NCI-H2227 treated with DMSO at 0.1 percent for 48 hours (cell line): ENCODE results near the gene CDK9.

ENCODE experiments used
- DNase-seq: peaks from one replicate; lab custom pipeline; 2025; lab: John Stamatoyannopoulos, UW

CDK9 gene

GRCh38 chr9:127803507-127804352, 17.9 kb downstream of the CDK9 start:
- DNase-seq = no peak

DNA sequence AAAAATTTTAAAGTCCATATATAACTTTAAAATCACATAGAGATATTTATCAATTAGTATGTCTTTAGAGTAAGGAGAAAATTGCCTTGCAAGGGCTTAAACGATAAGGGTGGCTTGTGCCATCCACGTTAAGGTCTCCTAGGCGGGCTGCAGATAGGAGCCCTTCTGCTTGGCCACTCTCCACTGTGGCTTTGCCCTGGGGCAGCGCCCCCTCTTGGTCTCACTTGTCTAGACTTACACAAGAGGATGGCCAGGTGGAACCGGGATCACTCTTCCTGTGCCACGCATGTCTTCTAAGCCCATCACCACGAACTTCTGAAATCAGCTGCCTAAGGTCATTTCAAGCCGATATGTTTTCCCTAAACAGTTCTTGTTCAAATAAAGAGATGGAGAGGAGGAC, 19.8 kb downstream of the CDK9 start:
- no peak for DNase-seq

DNA sequence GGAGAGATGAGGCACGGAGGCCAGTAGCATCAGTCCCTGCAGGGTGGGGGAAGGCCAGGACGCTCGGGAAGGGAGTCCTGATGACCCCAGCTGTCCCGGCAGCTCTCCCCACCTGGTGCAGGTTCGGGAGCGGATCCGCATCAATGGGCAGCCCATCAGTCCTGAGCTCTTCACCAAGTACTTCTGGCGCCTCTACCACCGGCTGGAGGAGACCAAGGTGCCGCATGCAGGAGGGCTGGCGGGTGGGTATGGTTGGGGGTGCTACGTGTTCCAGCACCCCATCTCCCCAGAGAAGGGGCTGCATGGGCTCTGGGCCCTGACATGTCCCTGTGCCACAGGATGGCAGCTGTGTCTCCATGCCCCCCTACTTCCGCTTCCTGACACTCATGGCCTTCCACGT, 21.0 kb downstream of the CDK9 start:
- DNase-seq = no peak

DNA sequence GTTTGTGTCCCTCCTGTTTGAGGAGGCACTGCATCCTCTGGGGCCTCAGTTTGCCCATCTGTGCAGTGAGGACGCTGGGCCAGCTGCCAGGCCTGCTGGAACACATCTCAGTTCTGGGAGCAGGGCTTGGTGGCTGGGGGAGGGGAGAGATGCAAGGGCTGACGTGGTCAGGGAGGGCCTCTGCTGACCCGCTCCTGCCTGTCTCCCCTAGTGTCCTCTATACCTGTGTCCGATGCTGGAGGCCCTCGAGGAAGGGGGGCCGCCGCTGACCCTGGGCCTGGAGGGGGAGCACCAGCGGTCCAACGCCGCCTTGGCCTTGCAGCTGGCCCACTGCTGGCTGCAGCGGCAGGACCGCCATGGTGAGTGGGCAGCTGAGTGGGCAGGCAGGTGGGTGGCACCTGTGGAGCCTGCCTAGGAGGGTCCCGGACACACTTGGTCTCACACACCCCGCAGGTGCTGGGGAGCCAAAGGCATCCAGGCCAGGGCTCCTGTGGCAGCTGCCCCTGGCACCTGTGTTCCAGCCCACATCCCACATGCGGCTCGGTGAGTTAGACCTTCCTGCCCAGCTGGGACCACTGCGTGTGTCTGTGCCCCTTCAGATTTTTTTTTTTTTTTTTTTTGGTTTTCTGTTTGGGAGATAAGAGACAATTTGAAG, 22.6 kb downstream of the CDK9 start:
- no peak for DNase-seq

- DNase-seq = no peak
These were observed 23.2 kb downstream of the CDK9 start for GRCh38 chr9:127809002-127809539.

DNA sequence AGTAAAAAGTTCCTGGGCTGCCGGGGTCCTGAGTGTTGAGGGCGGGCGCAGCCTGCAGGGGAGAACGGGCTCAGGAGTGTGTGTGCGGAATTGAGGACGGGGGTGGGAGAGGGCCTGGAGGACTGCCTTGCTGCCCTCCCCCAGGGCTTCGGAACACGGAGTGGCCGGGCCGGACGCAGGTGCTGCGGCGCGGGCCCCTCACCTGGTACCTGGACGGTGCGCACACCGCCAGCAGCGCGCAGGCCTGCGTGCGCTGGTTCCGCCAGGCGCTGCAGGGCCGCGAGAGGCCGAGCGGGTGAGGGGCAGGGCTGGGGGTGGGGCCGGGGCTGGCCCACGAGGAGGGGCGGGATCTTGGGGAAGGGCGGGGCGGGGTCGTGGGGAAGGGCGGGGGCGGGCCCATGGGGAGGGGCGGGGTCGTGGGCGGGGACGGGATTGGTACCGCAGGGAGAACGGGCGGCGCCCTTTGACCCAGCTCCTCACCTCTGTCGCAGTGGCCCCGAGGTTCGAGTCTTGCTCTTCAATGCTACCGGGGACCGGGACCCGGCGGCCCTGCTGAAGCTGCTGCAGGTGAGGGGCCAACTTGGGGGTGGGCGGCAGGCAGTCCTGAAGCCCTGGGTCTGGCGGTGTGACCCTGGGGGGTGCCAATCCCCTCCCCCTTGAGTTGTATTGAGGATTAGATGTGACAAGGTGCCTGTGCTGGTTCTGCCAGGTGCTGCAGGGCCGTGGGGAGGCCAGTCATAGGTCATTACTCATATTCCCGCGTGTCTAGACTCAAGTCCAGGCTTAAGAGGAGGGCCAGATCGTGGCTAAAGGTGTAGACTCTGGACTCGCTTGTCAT, 23.9 kb downstream of the CDK9 start:
- no peak for DNase-seq

DNA sequence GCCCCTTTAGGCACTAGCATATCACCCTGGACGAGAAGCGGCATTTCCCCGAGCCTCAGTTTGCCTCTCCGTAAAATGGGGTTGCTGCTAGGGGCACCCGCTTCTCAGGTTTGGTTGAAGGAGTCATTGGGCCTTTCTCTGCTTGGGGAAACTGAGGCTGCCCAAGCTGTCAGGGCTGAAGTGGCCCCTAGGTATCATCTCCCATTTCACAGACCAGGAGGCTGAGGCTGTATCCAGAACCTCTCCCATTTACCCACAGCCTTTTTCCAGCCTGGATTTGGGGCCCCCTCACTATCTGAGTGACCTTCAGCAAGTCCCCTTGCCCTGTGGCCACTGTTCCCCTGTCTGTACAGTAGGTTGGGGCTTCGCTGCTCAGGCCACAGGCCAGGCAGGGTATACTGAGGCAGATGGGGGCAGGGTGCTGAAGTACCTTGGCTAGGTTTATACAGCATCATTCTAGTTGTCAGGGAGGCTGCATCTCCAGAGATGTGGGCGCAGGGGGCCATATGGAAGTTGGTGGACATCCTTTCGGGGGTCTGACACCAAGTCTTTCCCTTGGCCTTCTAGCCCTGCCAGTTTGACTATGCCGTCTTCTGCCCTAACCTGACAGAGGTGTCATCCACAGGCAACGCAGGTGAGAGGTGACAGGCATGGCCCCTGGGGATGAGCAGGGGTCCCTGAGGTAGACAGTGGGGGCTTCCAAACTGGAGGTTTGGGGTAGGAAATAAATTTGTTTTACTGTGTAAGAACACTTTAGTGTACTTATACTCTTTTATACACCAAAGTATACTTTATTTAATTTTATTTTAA, 24.7 kb downstream of the CDK9 start:
- DNase-seq = no peak

GRCh38 chr9:127812011-127812410, 26.2 kb downstream of the CDK9 start:
- no peak for DNase-seq

DNA sequence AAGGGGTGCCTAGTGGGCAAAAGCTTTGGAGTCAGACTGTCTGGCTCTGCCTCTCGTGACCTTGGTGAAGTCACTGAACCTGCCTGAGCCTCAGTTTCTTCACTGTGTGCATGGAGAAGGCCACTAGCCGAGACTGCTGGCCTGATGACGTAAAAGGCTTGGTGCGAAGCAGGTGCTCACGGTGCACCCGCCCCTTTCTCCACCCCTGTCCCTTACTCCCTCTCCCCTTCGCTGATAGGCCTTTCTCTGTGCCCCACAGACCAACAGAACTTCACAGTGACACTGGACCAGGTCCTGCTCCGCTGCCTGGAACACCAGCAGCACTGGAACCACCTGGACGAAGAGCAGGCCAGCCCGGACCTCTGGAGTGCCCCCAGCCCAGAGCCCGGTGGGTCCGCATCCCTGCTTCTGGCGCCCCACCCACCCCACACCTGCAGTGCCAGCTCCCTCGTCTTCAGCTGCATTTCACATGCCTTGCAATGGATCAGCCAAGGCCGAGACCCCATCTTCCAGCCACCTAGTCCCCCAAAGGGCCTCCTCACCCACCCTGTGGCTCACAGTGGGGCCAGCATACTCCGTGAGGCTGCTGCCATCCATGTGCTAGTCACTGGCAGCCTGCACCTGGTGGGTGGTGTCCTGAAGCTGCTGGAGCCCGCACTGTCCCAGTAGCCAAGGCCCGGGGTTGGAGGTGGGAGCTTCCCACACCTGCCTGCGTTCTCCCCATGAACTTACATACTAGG, 27.3 kb downstream of the CDK9 start:
- DNase-seq = no peak

- no peak for DNase-seq
These were observed 27.9 kb downstream of the CDK9 start for GRCh38 chr9:127813686-127814226.

- no peak for DNase-seq
These were observed 29.0 kb downstream of the CDK9 start for GRCh38 chr9:127814619-127815511.

DNA sequence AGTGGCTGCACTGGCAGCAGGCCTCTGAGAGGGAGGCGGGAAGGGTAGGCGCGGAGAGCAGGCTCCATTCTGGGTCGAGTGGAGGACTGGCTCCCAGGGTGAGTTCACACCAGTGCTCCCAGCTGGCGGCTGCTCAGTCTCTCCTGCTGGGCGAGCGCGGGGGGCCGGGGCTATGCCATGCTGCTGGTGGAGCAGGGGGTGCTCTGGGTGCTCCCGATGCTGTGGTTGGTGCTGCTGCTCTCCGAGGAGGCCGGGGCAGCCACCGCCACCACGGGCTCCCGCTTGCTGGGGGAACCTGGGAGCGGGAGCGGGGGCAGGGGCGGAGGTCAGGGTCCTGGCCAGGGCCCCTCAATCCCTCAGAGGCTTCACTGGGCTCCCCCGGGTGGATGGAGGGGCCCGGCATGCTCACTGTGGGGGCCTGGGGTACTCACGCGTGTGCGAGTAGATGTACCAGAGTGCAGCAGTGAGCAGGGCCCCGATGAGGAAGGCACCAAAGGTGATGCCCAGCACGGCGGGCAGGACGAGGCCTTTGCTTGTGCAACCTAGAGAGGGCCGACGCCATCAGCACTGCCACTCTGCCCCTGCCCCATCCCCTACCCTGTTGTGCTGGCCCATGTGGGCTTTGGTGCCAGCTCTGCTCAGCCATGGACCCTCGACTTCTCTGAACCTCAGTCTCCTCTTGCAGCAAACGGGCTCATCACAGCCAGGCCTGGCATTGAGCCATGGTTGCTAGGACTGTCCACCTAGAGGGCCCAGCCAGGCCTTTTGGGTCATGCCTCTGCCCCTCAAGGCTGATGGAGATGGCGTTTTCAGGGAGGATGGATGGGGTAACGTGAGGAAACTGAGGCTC, 29.9 kb downstream of the CDK9 start:
- no peak for DNase-seq

- no peak for DNase-seq
These were observed 30.5 kb downstream of the CDK9 start for GRCh38 chr9:127816362-127816725.

DNA sequence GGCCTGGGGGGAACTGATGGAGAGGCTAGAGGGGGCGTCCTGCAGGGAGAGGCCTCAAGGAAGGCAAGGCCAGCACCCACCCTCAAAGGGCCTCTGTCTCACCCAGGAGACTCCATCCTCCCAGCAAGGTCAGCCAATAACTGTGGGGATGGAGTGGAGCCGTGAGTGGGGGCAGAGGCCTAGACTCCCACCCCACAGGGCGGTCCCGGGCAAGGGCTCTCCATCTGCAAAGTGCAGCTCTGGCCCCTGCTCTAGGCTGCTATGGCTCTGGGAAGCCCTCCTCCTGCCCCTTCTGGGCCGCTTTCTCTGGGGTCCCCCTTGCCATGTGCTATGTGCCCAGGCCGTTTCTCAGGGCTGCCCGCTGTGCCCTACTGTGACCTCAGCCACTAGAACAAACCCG, 30.9 kb downstream of the CDK9 start:
- no peak for DNase-seq

DNA sequence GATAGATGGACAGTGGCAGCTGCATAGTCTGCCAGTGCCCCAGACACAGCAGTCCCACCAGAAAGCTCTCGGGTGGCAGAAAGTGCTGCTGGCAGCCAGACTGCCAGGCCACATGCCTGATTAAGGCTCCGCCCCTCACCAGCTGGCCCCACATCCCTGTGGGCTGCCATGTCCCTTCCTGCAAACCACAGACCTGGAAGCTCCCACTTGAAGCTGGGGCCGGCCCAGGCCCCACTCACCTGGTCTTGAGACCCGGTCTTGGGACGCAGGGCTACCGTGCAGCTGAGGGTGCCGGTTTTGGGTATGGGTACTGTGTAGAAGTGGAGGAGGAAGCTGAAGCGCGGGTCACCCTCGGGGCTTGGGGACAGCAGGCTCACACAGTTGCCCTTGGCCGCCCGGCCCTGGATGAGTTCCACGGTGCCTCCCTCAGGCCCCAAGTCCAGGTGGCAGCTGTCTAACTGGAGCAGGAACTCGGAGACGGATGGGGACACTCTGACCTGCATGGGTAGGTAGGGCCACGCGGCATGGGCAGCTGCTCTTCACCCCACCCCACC, 32.1 kb downstream of the CDK9 start:
- DNase-seq = no peak

DNA sequence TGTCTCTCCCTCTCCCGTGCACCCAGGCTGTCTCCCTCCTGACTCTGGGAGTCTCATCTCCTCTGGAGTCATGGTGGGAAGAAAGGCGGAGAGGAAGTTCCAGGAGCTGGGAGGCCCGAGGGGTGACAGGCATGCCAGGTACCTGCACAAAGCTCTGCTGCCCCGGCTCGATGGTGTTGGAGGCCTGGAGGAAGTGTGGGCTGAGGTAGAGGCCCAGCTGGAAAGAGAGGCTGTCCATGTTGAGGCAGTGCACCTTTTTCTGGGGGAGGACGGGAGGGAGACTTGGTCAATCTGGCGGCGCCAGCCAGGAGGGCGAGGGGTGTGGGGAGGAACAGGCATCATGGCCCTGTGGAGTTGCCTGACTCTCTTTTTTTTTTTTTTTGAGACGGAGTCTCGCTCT, 32.7 kb downstream of the CDK9 start:
- DNase-seq = no peak

- no peak for DNase-seq
These were observed 36.3 kb downstream of the CDK9 start for GRCh38 chr9:127822108-127822507.

GRCh38 chr9:127825319-127826051, 39.7 kb downstream of the CDK9 start:
- no peak for DNase-seq
